ENCODE data around the gene PMF1. TPM values are rescaled to one million over a fixed set of nuclear protein-coding genes. Genes with fewer than 3 reads are reported as not detected.

Gene PMF1
- polyA plus RNA-seq, 4 donors, result 53.5 to 65.9 (median 62.2) TPM

GRCh38 chr1:156244712-156245111 lies 31.9 kb downstream of the PMF1 start:
- peaks cover 0 to 18% (median 6%) of the 10 kb centered on the region in 3 donors for H3K27me3 ChIP-seq (ENCODE audit: control insufficient read depth in 3 of 3, insufficient read depth in 3 of 3, low read length in 3 of 3)
- no peak overlapping the region for H3K27ac ChIP-seq (ENCODE audit: low read depth in 1 of 3, low read length in 2 of 3)
- WGBS, 3 donors, result 34 to 86% (median 63%) methylated on average over 17 of the region's 17 CpGs
- H3K4me1 ChIP-seq (ENCODE audit: control insufficient read depth in 3 of 3, insufficient read depth in 2 of 3, low read depth in 1 of 3, low read length in 2 of 3), result peaks cover 0 to 7% (median 0%) of the 10 kb centered on the region in 3 donors
- H3K36me3 ChIP-seq (ENCODE audit: control insufficient read depth in 3 of 3, insufficient read depth in 2 of 3, low read depth in 1 of 3, low read length in 3 of 3), result peaks cover 1 to 61% (median 7%) of the 10 kb centered on the region in 3 donors
- FAIRE-seq, result no peak
- H3K4me3 ChIP-seq (ENCODE audit: low read depth in 1 of 3, low read length in 3 of 3), result no peak overlapping the region
- DNase-seq, result no peak
- H3K9me3 ChIP-seq (ENCODE audit: control insufficient read depth in 2 of 2, insufficient read depth in 1 of 2, low read depth in 1 of 2, low read length in 1 of 2), result no peaks in the 10 kb centered on the region

GRCh38 chr1:156245451-156246232 lies 32.8 kb downstream of the PMF1 start:
- DNase-seq, result peak; percentile 38 to 69

GRCh38 chr1:156246241-156246780 lies 33.5 kb downstream of the PMF1 start:
- WGBS, 3 donors, result 36 to 50% (median 38%) methylated on average over 10 of the region's 10 CpGs
- Histone ChIP-seq H3K27me3 (ENCODE audit: control insufficient read depth in 3 of 3, insufficient read depth in 3 of 3, low read length in 3 of 3) (peaks cover 0 to 18% (median 6%) of the 10 kb centered on the region in 3 donors), H3K27ac (ENCODE audit: low read depth in 1 of 3, low read length in 2 of 3) (no peak overlapping the region), H3K4me3 (ENCODE audit: low read depth in 1 of 3, low read length in 3 of 3) (no peak overlapping the region), H3K4me1 (ENCODE audit: control insufficient read depth in 3 of 3, insufficient read depth in 2 of 3, low read depth in 1 of 3, low read length in 2 of 3) (peaks cover 0 to 7% (median 0%) of the 10 kb centered on the region in 3 donors), H3K9me3 (ENCODE audit: control insufficient read depth in 2 of 2, insufficient read depth in 1 of 2, low read depth in 1 of 2, low read length in 1 of 2) (no peaks in the 10 kb centered on the region), H3K36me3 (ENCODE audit: control insufficient read depth in 3 of 3, insufficient read depth in 2 of 3, low read depth in 1 of 3, low read length in 3 of 3) (peaks cover 10 to 64% (median 14%) of the 10 kb centered on the region in 3 donors)
- FAIRE-seq (no peak), DNase-seq (no peak)

More at GRCh38 chr1:156245451-156246232, 32.8 kb downstream of the PMF1 start:
- Histone ChIP-seq H3K4me1 (ENCODE audit: control insufficient read depth in 3 of 3, insufficient read depth in 2 of 3, low read depth in 1 of 3, low read length in 2 of 3) (peaks cover 0 to 7% (median 0%) of the 10 kb centered on the region in 3 donors), H3K27ac (ENCODE audit: low read depth in 1 of 3, low read length in 2 of 3) (peak overlapping the region in 2 of 3 donors; percentile 23 to 24), H3K9me3 (ENCODE audit: control insufficient read depth in 2 of 2, insufficient read depth in 1 of 2, low read depth in 1 of 2, low read length in 1 of 2) (no peaks in the 10 kb centered on the region), H3K27me3 (ENCODE audit: control insufficient read depth in 3 of 3, insufficient read depth in 3 of 3, low read length in 3 of 3) (peaks cover 0 to 18% (median 6%) of the 10 kb centered on the region in 3 donors), H3K4me3 (ENCODE audit: low read depth in 1 of 3, low read length in 3 of 3) (peak overlapping the region in 2 of 3 donors; percentile 24 to 39), H3K36me3 (ENCODE audit: control insufficient read depth in 3 of 3, insufficient read depth in 2 of 3, low read depth in 1 of 3, low read length in 3 of 3) (peaks cover 4 to 64% (median 7%) of the 10 kb centered on the region in 3 donors)
- FAIRE-seq, result no peak
- WGBS, 3 donors, result 2 to 4% (median 2%) methylated on average over 59 to 69 of the region's 69 CpGs

GRCh38 chr1:156246781-156247459 lies 34.1 kb downstream of the PMF1 start:
- WGBS, 3 donors, result 21 to 53% (median 37%) methylated on average over 14 to 16 of the region's 16 CpGs
- Histone ChIP-seq H3K4me1 (ENCODE audit: control insufficient read depth in 3 of 3, insufficient read depth in 2 of 3, low read depth in 1 of 3, low read length in 2 of 3) (peaks cover 0 to 7% (median 0%) of the 10 kb centered on the region in 3 donors), H3K36me3 (ENCODE audit: control insufficient read depth in 3 of 3, insufficient read depth in 2 of 3, low read depth in 1 of 3, low read length in 3 of 3) (peaks cover 15 to 64% (median 17%) of the 10 kb centered on the region in 3 donors), H3K4me3 (ENCODE audit: low read depth in 1 of 3, low read length in 3 of 3) (no peak overlapping the region), H3K27ac (ENCODE audit: low read depth in 1 of 3, low read length in 2 of 3) (no peak overlapping the region), H3K27me3 (ENCODE audit: control insufficient read depth in 3 of 3, insufficient read depth in 3 of 3, low read length in 3 of 3) (peaks cover 0 to 18% (median 6%) of the 10 kb centered on the region in 3 donors), H3K9me3 (ENCODE audit: control insufficient read depth in 2 of 2, insufficient read depth in 1 of 2, low read depth in 1 of 2, low read length in 1 of 2) (no peaks in the 10 kb centered on the region)
- no peak for FAIRE-seq
- peak in 1 of 2 donors; percentile 25 for DNase-seq

- H3K4me1 ChIP-seq (ENCODE audit: control insufficient read depth in 3 of 3, insufficient read depth in 2 of 3, low read depth in 1 of 3, low read length in 2 of 3), result peaks cover 0 to 7% (median 0%) of the 10 kb centered on the region in 3 donors
- H3K9me3 ChIP-seq (ENCODE audit: control insufficient read depth in 2 of 2, insufficient read depth in 1 of 2, low read depth in 1 of 2, low read length in 1 of 2), result no peaks in the 10 kb centered on the region
- DNase-seq, result peak; percentile 28 to 34
- H3K4me3 ChIP-seq (ENCODE audit: low read depth in 1 of 3, low read length in 3 of 3), result no peak within 1 kb of the TSS
- peak within 1 kb of the TSS in 1 of 3 donors; percentile 28 for H3K27ac ChIP-seq (ENCODE audit: low read depth in 1 of 3, low read length in 2 of 3)
- no peak for FAIRE-seq
- 24 to 49% (median 31%) methylated on average over 16 of the region's 16 CpGs for WGBS, 3 donors
- peaks cover 0 to 18% (median 6%) of the 10 kb centered on the region in 3 donors for H3K27me3 ChIP-seq (ENCODE audit: control insufficient read depth in 3 of 3, insufficient read depth in 3 of 3, low read length in 3 of 3)
- H3K36me3 ChIP-seq (ENCODE audit: control insufficient read depth in 3 of 3, insufficient read depth in 2 of 3, low read depth in 1 of 3, low read length in 3 of 3), result peaks cover 21 to 63% (median 24%) of the 10 kb centered on the region in 3 donors
Measured at GRCh38 chr1:156247460-156248322, 34.9 kb downstream of the PMF1 start, which contains the start of gene PAQR6. TSS of gene PAQR6 (minus strand) at chr1:156248056. CDS start at chr1:156246731, 1,325 bp downstream.

GRCh38 chr1:156248323-156248683 lies 35.5 kb downstream of the PMF1 start:
- FAIRE-seq (no peak), DNase-seq (no peak)
- 0 to 77% (median 70%) methylated on average over 1 to 4 of the region's 4 CpGs for WGBS, 3 donors
- Histone ChIP-seq H3K27ac (ENCODE audit: low read depth in 1 of 3, low read length in 2 of 3) (no peak overlapping the region), H3K4me3 (ENCODE audit: low read depth in 1 of 3, low read length in 3 of 3) (no peak overlapping the region), H3K36me3 (ENCODE audit: control insufficient read depth in 3 of 3, insufficient read depth in 2 of 3, low read depth in 1 of 3, low read length in 3 of 3) (peaks cover 24 to 64% (median 25%) of the 10 kb centered on the region in 3 donors), H3K4me1 (ENCODE audit: control insufficient read depth in 3 of 3, insufficient read depth in 2 of 3, low read depth in 1 of 3, low read length in 2 of 3) (peaks cover 0 to 7% (median 0%) of the 10 kb centered on the region in 3 donors), H3K27me3 (ENCODE audit: control insufficient read depth in 3 of 3, insufficient read depth in 3 of 3, low read length in 3 of 3) (peaks cover 0 to 18% (median 6%) of the 10 kb centered on the region in 3 donors), H3K9me3 (ENCODE audit: control insufficient read depth in 2 of 2, insufficient read depth in 1 of 2, low read depth in 1 of 2, low read length in 1 of 2) (no peaks in the 10 kb centered on the region)

- FAIRE-seq, result no peak
- WGBS, 3 donors, result 86 to 94% (median 90%) methylated on average over 4 to 5 of the region's 5 CpGs
Measured at GRCh38 chr1:156249593-156249992, 36.8 kb downstream of the PMF1 start.

More at GRCh38 chr1:156249593-156249992, 36.8 kb downstream of the PMF1 start:
- Histone ChIP-seq H3K4me3 (ENCODE audit: low read depth in 1 of 3, low read length in 3 of 3) (no peak overlapping the region), H3K9me3 (ENCODE audit: control insufficient read depth in 2 of 2, insufficient read depth in 1 of 2, low read depth in 1 of 2, low read length in 1 of 2) (no peaks in the 10 kb centered on the region), H3K36me3 (ENCODE audit: control insufficient read depth in 3 of 3, insufficient read depth in 2 of 3, low read depth in 1 of 3, low read length in 3 of 3) (peaks cover 24 to 67% (median 27%) of the 10 kb centered on the region in 3 donors), H3K27me3 (ENCODE audit: control insufficient read depth in 3 of 3, insufficient read depth in 3 of 3, low read length in 3 of 3) (peaks cover 0 to 18% (median 6%) of the 10 kb centered on the region in 3 donors), H3K4me1 (ENCODE audit: control insufficient read depth in 3 of 3, insufficient read depth in 2 of 3, low read depth in 1 of 3, low read length in 2 of 3) (peaks cover 0 to 7% (median 0%) of the 10 kb centered on the region in 3 donors), H3K27ac (ENCODE audit: low read depth in 1 of 3, low read length in 2 of 3) (no peak overlapping the region)
- DNase-seq, result no peak

Data from small intestine (tissue), 7 donors.